ENCODE results near the gene GNRH2.

Gene GNRH2

GRCh38 chr20:3090565-3090964, 47.1 kb downstream of the GNRH2 start:
- Mint-ChIP-seq H3K27me3 (ENCODE audit: low read depth, poor library complexity) (peaks cover 59% of the 10 kb centered on the region), H3K36me3 (ENCODE audit: low read depth) (no peaks in the 10 kb centered on the region), H3K4me1 (peaks cover 4% of the 10 kb centered on the region), H3K4me3 (no peak overlapping the region), H3K27ac (no peak overlapping the region), H3K9me3 (peaks cover 5% of the 10 kb centered on the region)
- TF ChIP-seq CTCF (IDR thresholded peaks at IDR 0.05): no peak
- no peak for DNase-seq

- Mint-ChIP-seq H3K27ac (no peak overlapping the region), H3K36me3 (ENCODE audit: low read depth) (no peaks in the 10 kb centered on the region), H3K27me3 (ENCODE audit: low read depth, poor library complexity) (peaks cover 68% of the 10 kb centered on the region), H3K4me3 (peak overlapping the region; percentile 80), H3K9me3 (peaks cover 5% of the 10 kb centered on the region), H3K4me1 (peaks cover 4% of the 10 kb centered on the region)
- no peak for TF ChIP-seq CTCF (IDR thresholded peaks at IDR 0.05)
- DNase-seq: peak; percentile 48
These were observed 49.4 kb downstream of the GNRH2 start for GRCh38 chr20:3092611-3093379.

GRCh38 chr20:3093861-3094361, 50.5 kb downstream of the GNRH2 start:
- Mint-ChIP-seq H3K4me3 (no peak overlapping the region), H3K27ac (no peak overlapping the region), H3K9me3 (peaks cover 5% of the 10 kb centered on the region), H3K27me3 (ENCODE audit: low read depth, poor library complexity) (peaks cover 61% of the 10 kb centered on the region), H3K36me3 (ENCODE audit: low read depth) (no peaks in the 10 kb centered on the region), H3K4me1 (peaks cover 4% of the 10 kb centered on the region)
- TF ChIP-seq CTCF (IDR thresholded peaks at IDR 0.05): no peak
- no peak for DNase-seq

- Mint-ChIP-seq H3K4me3 (no peak overlapping the region), H3K9me3 (no peaks in the 10 kb centered on the region), H3K36me3 (ENCODE audit: low read depth) (no peaks in the 10 kb centered on the region), H3K27me3 (ENCODE audit: low read depth, poor library complexity) (peaks cover 57% of the 10 kb centered on the region), H3K27ac (no peak overlapping the region), H3K4me1 (peaks cover 4% of the 10 kb centered on the region)
- DNase-seq: no peak
- TF ChIP-seq CTCF (IDR thresholded peaks at IDR 0.05): no peak
These were observed 51.6 kb downstream of the GNRH2 start for GRCh38 chr20:3094848-3095629.
